Liver (tissue), 9 donors: ENCODE data around the gene KLHDC10. TPM values are rescaled to one million over a fixed set of nuclear protein-coding genes. Genes with fewer than 3 reads are reported as not detected.
"Not testable (repeated sequence)": the region's sequence is repeated elsewhere in the genome, so short reads cannot be mapped to it uniquely, and the experiment has no call there.

Source experiments
- DNase-seq: peaks from one replicate; pipeline ENCODE4 v3.0.0-alpha.2; 2017; ENCODE audit warnings: low spot score
- H3K27ac ChIP-seq, 2 donors: one replicate each; pipeline ENCODE4 v1.7.0; 2013; ENCODE audit warnings: inconsistent platforms in 2 of 2, low read length in 2 of 2, control low read depth in 1 of 2, low read depth in 1 of 2, mild to moderate bottlenecking in 1 of 2
- H3K27me3 ChIP-seq, 4 donors: one replicate each; pipeline versions ENCODE4 v1.6.1 to v1.7.0; 2013; ENCODE audit warnings: low read length in 3 of 4, inconsistent platforms in 1 of 4, mild to moderate bottlenecking in 1 of 4, moderate library complexity in 1 of 4; ENCODE audit not compliant: control insufficient read depth in 4 of 4, insufficient read depth in 4 of 4
- H3K36me3 ChIP-seq, 4 donors: one replicate each; pipeline versions ENCODE4 v1.6.1 to v1.7.0; 2013; ENCODE audit warnings: low read length in 3 of 4, mild to moderate bottlenecking in 3 of 4, low read depth in 1 of 4, moderate library complexity in 1 of 4; ENCODE audit not compliant: control insufficient read depth in 4 of 4, insufficient read depth in 3 of 4
- H3K4me1 ChIP-seq, 4 donors: one replicate each; pipeline versions ENCODE4 v1.6.1 to v1.7.0; 2013; ENCODE audit warnings: low read length in 3 of 4, mild to moderate bottlenecking in 3 of 4, moderate library complexity in 1 of 4; ENCODE audit not compliant: control insufficient read depth in 4 of 4, insufficient read depth in 4 of 4
- H3K4me3 ChIP-seq, 3 donors: one replicate each; pipeline versions ENCODE4 v1.6.1 to v1.7.0; 2013; ENCODE audit warnings: low read length in 3 of 3, control low read depth in 1 of 3, low read depth in 1 of 3, mild to moderate bottlenecking in 1 of 3
- H3K9ac ChIP-seq, 2 donors: one replicate each; pipeline ENCODE4 v1.7.0; 2013; ENCODE audit warnings: low read length in 2 of 2, mild to moderate bottlenecking in 2 of 2, moderate library complexity in 2 of 2, control low read depth in 1 of 2, low read depth in 1 of 2
- H3K9me3 ChIP-seq, 4 donors: one replicate each; pipeline versions ENCODE4 v1.6.1 to v1.7.0; 2013; ENCODE audit warnings: low read length in 3 of 4; ENCODE audit not compliant: control insufficient read depth in 4 of 4
- FOXA1 ChIP-seq: IDR thresholded peaks from 2 replicates; pipeline ENCODE4 v1.6.1; 2016; ENCODE audit warnings: antibody characterized with exemption
- FOXA2 ChIP-seq: IDR thresholded peaks from 2 replicates; pipeline ENCODE4 v1.6.1; 2016; ENCODE audit warnings: antibody characterized with exemption
- GABPA ChIP-seq, 2 donors: IDR thresholded peaks in 1 of 2; conservative IDR thresholded peaks in 1 of 2; 2 replicates each; pipeline ENCODE4 v1.6.1; 2016; ENCODE audit warnings: antibody characterized with exemption in 2 of 2, mild to moderate bottlenecking in 1 of 2, moderate library complexity in 1 of 2
- HNF4A ChIP-seq, 2 donors: conservative IDR thresholded peaks; 2 replicates each; pipeline ENCODE4 v1.6.1; 2016; ENCODE audit warnings: antibody characterized with exemption in 2 of 2, mild to moderate bottlenecking in 2 of 2
- HNF4G ChIP-seq: IDR thresholded peaks from 2 replicates; pipeline ENCODE4 v1.6.1; 2016; ENCODE audit warnings: antibody characterized with exemption
- JUND ChIP-seq, 2 donors: IDR thresholded peaks; 2 replicates each; pipeline ENCODE4 v1.6.1; 2016; ENCODE audit warnings: antibody characterized with exemption in 2 of 2
- RAD21 ChIP-seq, 2 donors: IDR thresholded peaks; 2 replicates each; pipeline ENCODE4 v1.6.1; 2016; ENCODE audit warnings: antibody characterized with exemption in 2 of 2, mild to moderate bottlenecking in 2 of 2
- RXRA ChIP-seq, 2 donors: IDR thresholded peaks; 2 replicates each; pipeline ENCODE4 v1.6.1; 2017 to 2018; ENCODE audit warnings: antibody characterized with exemption in 2 of 2, mild to moderate bottlenecking in 1 of 2
- YY1 ChIP-seq: IDR thresholded peaks from 2 replicates; pipeline ENCODE4 v1.6.1; 2016; ENCODE audit warnings: antibody characterized with exemption, mild to moderate bottlenecking
- WGBS: extraction: QIAGEN DNeasy Blood & Tissue Kit; methylation state at CpG from one replicate; pipeline ENCODE4 v1.1.7; 2013; 5-methylcytosine and 5-hydroxymethylcytosine counted together
- polyA plus RNA-seq, 2 donors: library from polyadenylated mRNA; stranded (reverse) in 1 of 2; unstranded in 1 of 2; fragments of 200-250 nt in 1 of 2; fragments of >200 nt in 1 of 2; fragmentation: Nextera tagmentation in 1 of 2; extraction: Ambion mirVana in 1 of 2; gene quantifications; one replicate each; pipeline versions ENCODE4 v1.2.1 to v1.2.3, GENCODE V29; 2013 to 2015
- total RNA-seq, 2 donors: library from RNA; depleted of rRNA; stranded (reverse); fragments of >200 nt; gene quantifications; one replicate each; pipeline ENCODE4 v1.2.3, GENCODE V29; 2014
- TF ChIP-seq, protein P1 (sequence below): IDR thresholded peaks from 2 replicates; pipeline ENCODE4 v1.6.1; 2016; ENCODE audit warnings: antibody characterized with exemption
- donor health status: healthy.
- donor health status: healthy.
- donor health status: healthy.
- donor health status: healthy.
- donor health status: healthy.

The KLHDC10 gene
- total and polyA plus RNA-seq, 4 donors, result 10.8 to 31.2 (median 17.4) TPM

GRCh38 chr7:130047831-130048230 lies 22.5 kb upstream of the KLHDC10 start:
- WGBS, result 79% methylated on average over 4 of the region's 4 CpGs
- peaks cover 3 to 16% (median 9%) of the 10 kb centered on the region in 4 donors for H3K4me1 ChIP-seq
- no peaks in the 10 kb centered on the region for H3K27me3 ChIP-seq
- H3K4me3 ChIP-seq, result no peak overlapping the region
- no peak overlapping the region for H3K27ac ChIP-seq
- peaks cover 0 to 8% (median 5%) of the 10 kb centered on the region in 4 donors for H3K36me3 ChIP-seq
- H3K9me3 ChIP-seq, result no peaks in the 10 kb centered on the region
- TF ChIP-seq HNF4A (conservative IDR thresholded peaks at IDR 0.05) (no peak), FOXA1 (no peak)
- H3K9ac ChIP-seq, result no peak overlapping the region
- DNase-seq, result no peak

DNA sequence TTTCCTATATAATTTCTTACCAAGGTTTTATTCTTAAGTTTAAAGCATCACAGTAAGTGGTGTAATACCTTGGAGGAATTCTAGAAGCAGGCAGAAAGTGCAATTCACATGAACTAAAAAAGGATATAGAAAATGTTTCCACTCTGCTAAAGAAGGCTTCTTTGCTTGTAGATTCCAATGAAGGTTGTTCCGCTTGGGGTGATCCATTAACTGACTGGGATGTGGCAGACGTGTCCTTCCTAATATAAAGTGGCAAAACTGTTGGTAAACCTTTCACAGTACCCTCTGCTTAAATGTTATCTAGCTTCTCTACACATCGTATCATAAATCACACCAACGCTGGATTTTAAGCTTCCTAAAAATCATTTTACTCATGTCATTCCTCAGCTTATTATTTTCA lies 21.4 kb upstream of the KLHDC10 start:
- no peaks in the 10 kb centered on the region for H3K9me3 ChIP-seq
- peaks cover 0 to 8% (median 5%) of the 10 kb centered on the region in 4 donors for H3K36me3 ChIP-seq
- H3K4me1 ChIP-seq, result peaks cover 3 to 16% (median 9%) of the 10 kb centered on the region in 4 donors
- no peak for TF ChIP-seq RXRA (IDR thresholded peaks at IDR 0.05)
- TF ChIP-seq HNF4A (conservative IDR thresholded peaks at IDR 0.05), result no peak
- TF ChIP-seq RAD21 (IDR thresholded peaks at IDR 0.05), result no peak
- 91% methylated on average over 4 of the region's 4 CpGs for WGBS
- H3K27me3 ChIP-seq, result no peaks in the 10 kb centered on the region
- no peak for DNase-seq
- H3K4me3 ChIP-seq, result no peak overlapping the region
- H3K27ac ChIP-seq, result no peak overlapping the region
- H3K9ac ChIP-seq, result no peak overlapping the region

DNA sequence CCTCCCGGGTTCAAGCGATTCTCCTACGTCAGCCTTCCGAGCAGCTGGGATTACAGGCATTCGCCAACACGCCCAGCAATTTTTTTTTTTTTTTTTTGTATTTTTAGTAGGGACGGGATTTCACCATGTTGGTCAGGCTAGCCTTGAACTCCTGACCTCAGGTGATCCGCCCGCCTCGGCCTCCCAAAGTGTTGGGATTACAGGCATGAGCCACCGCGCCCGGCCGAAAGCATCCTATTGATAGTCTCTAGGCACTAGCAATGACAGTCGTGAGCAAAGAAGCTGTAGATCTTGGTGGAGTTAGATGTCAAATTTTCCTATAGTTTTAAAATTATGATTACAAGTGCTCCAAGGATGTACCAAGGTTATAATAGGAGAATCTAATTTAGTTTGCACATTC lies 18.1 kb upstream of the KLHDC10 start:
- not testable (repeated sequence) for DNase-seq, H3K9me3 ChIP-seq, H3K9ac ChIP-seq, H3K27ac ChIP-seq, H3K27me3 ChIP-seq, H3K4me3 ChIP-seq, H3K36me3 ChIP-seq
- peaks cover 3 to 16% (median 9%) of the 10 kb centered on the region in 4 donors for H3K4me1 ChIP-seq
- WGBS, result 97% methylated on average over 15 of the region's 15 CpGs

DNA sequence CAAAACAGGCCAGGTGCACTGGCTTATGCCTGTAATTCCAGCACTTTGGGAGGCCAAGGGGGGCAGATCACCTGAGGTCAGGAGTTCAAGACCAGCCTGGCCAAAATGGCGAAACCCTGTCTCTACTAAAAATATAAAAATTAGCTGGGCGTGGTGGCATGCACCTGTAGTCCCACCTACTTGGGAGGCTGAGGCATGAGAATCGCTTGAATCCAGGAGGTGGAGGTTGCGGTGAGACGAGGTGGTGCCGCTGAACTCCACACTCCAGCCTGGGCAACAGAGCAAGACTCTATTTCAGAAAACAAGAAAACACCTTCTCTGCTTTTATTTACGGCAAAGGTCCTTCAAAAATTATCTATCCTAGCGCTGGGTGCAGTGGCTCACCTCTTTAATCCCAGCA lies 15.1 kb upstream of the KLHDC10 start:
- H3K4me3 ChIP-seq, H3K27ac ChIP-seq, H3K9ac ChIP-seq, H3K27me3 ChIP-seq, H3K9me3 ChIP-seq, DNase-seq, H3K36me3 ChIP-seq: not testable (repeated sequence)
- peaks cover 1 to 11% (median 8%) of the 10 kb centered on the region in 4 donors for H3K4me1 ChIP-seq
- WGBS, result 97% methylated on average over 8 of the region's 8 CpGs

DNA sequence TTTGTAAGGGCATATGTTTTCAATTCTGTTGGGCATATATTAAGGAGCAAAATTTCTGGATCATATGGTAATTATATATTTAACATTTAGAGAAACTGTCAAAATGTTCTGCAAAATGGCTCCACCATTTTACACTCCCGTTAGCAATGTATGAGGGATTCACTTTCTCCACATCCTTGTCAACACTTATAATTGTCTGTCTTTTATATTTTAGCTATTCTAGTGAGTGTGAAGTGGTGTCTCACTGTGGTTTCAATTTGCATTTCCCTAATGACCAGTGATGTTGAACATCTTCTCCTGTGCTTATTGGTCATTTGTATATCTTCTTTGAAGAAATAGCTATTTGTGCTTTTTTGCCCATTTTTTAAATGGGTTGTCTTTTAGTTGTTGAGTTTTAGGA lies 8.1 kb upstream of the KLHDC10 start:
- H3K9me3 ChIP-seq, result no peaks in the 10 kb centered on the region
- no peak overlapping the region for H3K4me3 ChIP-seq
- no peak overlapping the region for H3K9ac ChIP-seq
- peaks cover 9 to 34% (median 30%) of the 10 kb centered on the region in 4 donors for H3K4me1 ChIP-seq
- no peak for TF ChIP-seq RXRA (IDR thresholded peaks at IDR 0.05)
- no peak for TF ChIP-seq HNF4G
- TF ChIP-seq YY1, result no peak
- TF ChIP-seq, protein P1, sequence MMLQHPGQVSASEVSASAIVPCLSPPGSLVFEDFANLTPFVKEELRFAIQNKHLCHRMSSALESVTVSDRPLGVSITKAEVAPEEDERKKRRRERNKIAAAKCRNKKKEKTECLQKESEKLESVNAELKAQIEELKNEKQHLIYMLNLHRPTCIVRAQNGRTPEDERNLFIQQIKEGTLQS, result no peak
- TF ChIP-seq FOXA2, result no peak
- no peak for TF ChIP-seq GABPA (IDR thresholded peaks at IDR 0.05 in 1 of 2, conservative IDR thresholded peaks at IDR 0.05 in 1 of 2)
- no peak for TF ChIP-seq FOXA1
- TF ChIP-seq JUND (IDR thresholded peaks at IDR 0.05), result no peak
- no peaks in the 10 kb centered on the region for H3K27me3 ChIP-seq
- 91% methylated on average over 1 of the region's 1 CpG for WGBS
- H3K27ac ChIP-seq, result no peak overlapping the region
- no peak for DNase-seq
- no peaks in the 10 kb centered on the region for H3K36me3 ChIP-seq
